T-helper 1 cell treated with Interleukin-12 subunit alpha and Interleukin-12 subunit beta and Interleukin-4 antibody, amounts not matched to agents 30 ng/mL and 1 ng/mL, for 36 hours (primary cell): ENCODE results near the gene PLA2G2A. TPM values are rescaled to one million over a fixed set of nuclear protein-coding genes. Genes with fewer than 3 reads are reported as not detected.
"Not testable (repeated sequence)": the region's sequence is repeated elsewhere in the genome, so short reads cannot be mapped to it uniquely, and the experiment has no call there.

ENCODE experiments used
- intact Hi-C: fragments of 100-400 bp; cut with micrococcal nuclease; formaldehyde crosslinking; loops from one replicate; pipeline ENCODE4 v1.15.1; 2024
- total RNA-seq: library from RNA; stranded (reverse); gene quantifications from 2 replicates; pipeline ENCODE4 v1.2.3, GENCODE V29; 2022

The PLA2G2A gene
- total RNA-seq, 1 donor from 2014 or later = not detected

- intact Hi-C loops = no loop called here
These were observed 45.1 kb downstream of the PLA2G2A start for GRCh38 chr1:19934336-19934735.

GRCh38 chr1:19932866-19933265 is 46.6 kb downstream of the PLA2G2A start:
- intact Hi-C loops = no loop called here

GRCh38 chr1:19927130-19927421 is 52.3 kb downstream of the PLA2G2A start:
- intact Hi-C loops = not testable (repeated sequence)

GRCh38 chr1:19926296-19927129 is 52.9 kb downstream of the PLA2G2A start:
- intact Hi-C loops = no loop called here

Other genes starting within 250 kb of the PLA2G2A start
- 14.7 and 16.8 TPM in 2 replicates for gene TMCO4, start 179.7 kb downstream of the PLA2G2A start, total RNA-seq
- gene RNF186, start 164.3 kb downstream of the PLA2G2A start, total RNA-seq = not detected in 2 replicates
- 11.9 and 13.6 TPM in 2 replicates for gene OTUD3, start 97.2 kb downstream of the PLA2G2A start, total RNA-seq
- gene PLA2G2E, start 56.0 kb downstream of the PLA2G2A start, total RNA-seq = not detected in 2 replicates
- not detected in 2 replicates for gene PLA2G5, start 90.6 kb upstream of the PLA2G2A start, total RNA-seq
- gene PLA2G2D, start 139.9 kb upstream of the PLA2G2A start, total RNA-seq = not detected in 2 replicates
- gene PLA2G2F, start 159.7 kb upstream of the PLA2G2A start, total RNA-seq = not detected in 2 replicates
- gene UBXN10, start 206.5 kb upstream of the PLA2G2A start, total RNA-seq = 1.4 TPM in 2 replicates
- 0.51 and 1.0 TPM in 2 replicates for gene PLA2G2C, start 206.9 kb upstream of the PLA2G2A start, total RNA-seq